Measurements from ENCODE around the gene DYNLT1.
"Not testable (repeated sequence)": the region's sequence is repeated elsewhere in the genome, so short reads cannot be mapped to it uniquely, and the experiment has no call there.

The DYNLT1 gene

DNA sequence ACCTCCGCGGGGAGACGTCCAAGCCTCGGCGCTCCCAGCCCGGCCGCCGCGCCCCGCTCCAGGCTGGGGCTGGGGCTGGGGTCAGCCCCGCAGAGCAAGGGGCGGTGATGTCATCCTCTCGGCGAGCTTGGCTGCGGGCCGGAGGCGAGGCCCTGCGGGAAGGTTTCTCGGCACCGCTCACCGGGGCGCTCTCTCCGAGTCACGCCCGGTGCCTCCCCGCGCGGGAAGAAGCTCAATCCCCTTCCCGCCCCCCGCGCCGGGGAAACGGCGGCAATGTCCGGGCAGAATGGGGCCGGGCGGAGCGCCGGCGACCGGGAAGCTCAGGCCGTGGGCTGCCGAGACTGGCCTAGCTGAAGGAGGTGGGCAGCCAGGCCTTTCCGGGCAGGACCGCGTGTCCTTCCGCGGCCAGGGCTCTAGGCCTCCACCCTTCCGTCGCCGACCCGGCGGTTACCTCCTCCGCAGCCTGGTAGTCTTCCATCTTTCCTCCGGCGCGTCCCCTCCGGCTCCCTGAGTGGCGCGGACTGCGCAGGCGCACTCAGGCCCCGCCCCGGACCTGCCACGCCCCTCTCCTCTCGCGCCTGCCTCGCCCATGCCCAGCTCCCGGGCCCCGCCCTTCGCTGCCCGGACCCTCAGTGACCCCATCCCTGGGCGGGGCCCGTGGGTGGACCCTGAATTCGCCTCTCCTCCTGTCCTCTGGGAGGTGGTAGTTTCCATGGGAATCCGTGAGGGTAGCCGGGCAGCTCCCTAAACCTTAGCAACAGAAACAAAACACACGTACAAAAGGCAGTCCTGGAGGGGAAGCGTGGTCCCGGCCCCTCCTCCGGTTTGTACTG is at the start of gene DYNLT1:
TSS of gene DYNLT1 (minus strand) at position 513 of the 833 bp plus-strand sequence. CDS start at position 478, 35 bp downstream.
- DNase-seq, result peak; percentile 98

DNA sequence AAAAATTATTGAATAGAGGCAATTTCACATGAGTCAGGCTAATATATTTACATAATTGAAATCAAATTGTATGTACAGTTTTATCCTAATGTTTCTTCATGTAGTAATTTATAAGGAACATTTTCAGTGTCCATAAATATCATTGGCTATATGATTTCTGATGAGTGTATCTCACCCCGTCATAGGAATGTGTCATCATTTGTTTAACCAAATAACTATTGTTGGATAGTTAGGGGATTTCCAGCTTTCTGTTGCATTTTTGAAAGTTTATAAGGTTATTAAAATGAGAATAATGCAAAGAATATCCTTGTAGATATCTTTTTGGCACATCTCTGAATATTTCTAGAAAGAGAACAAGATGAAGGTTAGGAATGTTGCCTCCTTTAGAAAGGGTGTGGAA is 44.3 kb upstream of the DYNLT1 start:
- DNase-seq, result no peak

DNA sequence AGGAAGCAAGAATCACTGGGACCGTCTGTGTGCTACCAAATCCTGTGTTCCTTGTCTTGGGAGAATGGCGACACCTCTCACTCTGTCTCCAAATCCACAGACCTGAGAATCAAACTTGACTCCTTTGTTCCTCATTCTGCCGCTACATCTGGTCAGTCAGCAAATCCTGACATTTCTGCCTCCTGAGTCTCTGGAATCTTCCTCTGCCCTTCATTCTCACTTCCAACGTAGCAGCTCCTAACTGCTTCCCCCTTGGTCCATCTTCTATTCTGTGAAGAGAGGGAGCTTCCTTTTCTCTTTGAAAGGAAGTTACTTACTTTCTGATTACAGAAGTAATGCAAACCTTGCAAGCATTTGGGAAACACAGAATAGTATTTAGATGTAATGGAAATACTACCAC is 43.0 kb upstream of the DYNLT1 start:
- no peak for DNase-seq

DNA sequence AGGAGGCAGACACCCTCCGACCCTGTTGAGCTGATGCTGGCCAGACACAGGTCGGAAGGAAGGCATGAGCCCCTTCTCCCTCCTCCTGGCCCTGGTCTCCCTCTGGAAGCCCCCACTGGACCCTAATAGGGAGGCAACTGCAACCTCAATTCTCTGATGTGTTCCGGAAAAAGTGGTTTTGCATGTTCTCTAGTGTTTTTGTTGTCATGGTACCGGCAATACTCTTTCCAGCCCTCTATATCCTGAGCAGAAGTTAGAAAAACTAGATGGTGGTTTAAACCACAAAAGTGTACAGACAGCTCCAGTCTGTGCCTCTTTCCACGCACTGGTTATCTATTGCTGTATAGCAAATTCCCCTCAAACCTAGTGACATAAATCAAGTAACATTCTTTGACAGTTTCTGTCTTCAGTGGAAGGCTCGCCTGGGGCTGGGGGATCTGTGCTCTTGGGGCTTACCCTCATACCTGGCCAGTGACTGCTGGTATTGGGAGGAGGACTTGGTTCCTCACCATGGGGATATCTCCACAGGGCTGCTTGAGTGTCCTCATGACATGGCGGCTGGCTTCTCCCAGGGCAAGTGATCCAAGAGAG is 42.3 kb upstream of the DYNLT1 start:
- no peak for DNase-seq

DNA sequence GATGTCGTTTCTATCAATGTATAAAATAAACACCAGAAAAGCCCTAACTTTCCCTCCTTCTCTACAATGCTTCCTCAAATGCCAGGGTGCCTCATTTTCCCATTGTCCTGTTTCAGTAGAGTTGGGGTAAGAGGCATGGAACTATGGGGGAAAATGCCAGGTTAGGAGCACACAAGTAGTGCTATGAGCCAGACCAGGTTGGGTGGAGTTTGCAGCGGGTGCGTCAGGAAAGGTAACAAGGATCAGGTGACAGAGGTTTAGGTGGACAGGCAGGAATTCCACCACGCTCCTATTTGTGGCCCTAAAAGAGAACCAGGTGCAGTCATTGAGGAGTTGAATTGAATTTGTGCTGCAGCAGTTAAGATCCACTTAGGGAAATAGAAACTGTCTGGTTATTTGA is 41.8 kb upstream of the DYNLT1 start:
- no peak for DNase-seq

DNA sequence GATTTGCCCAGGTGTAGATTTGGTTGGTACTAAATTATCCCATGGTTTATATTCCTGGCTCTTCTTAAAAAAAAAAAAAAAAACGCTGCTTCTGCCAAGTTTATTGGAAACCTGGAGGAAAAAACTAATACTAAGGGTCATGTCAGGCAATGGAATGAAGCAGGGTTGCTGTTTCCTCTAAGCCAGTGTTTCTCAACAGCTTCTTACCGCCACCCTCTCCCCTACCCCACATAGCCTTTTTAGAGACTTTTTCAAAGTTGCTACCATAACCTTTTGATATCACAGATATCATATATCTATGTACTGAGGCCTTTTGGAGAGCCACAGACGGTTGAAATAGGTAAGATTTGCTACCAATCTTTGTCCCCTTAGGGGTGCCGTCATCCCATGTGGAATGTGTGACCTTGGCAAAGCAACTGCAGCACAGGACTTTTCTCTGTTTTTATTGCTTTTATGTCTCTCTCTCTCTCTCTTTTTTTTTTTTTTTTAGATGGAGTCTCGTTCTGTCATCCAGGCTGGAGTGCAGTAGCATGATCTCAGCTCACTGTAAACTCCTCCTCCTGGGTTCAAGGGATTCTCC is 40.3 kb upstream of the DYNLT1 start:
- no peak for DNase-seq

DNA sequence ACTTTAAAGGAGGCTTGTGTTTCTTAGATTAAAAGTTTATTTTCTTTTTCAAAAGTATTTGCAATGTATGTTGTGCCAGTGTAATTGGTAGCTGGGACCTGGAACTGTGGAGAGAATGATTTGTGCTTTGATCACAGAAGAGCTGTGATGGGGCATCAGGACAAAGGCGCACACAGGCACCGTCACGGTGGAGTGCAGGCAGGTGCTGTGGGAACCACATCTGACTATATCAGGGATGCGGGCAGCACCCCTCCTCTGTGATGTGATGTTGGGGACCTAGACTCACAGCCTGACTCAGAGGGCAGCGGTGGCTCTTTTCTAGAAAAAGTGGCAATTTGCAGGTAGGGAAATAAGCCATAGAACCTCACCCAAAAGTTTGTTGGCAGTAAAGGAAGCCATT is 39.8 kb upstream of the DYNLT1 start:
- no peak for DNase-seq

DNA sequence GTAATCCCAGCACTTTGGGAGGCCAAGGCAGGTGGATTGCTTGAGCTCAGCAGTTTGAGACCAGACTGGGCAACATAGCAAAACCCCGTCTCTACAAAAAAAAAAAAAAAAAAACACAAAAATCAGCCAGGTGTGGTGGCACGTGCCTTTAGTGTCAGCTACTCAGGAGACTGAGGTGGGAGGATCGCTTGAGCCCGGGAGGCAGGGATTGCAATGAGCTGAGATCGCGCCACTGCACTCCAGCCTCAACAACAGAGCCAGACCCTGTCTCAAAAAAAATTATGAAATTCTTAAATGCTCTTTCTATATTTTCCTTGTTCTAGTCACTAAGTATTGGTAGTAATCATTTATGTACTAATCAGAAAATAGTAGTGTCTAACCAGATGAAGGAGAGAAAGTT is 35.9 kb upstream of the DYNLT1 start:
- no peak for DNase-seq

DNA sequence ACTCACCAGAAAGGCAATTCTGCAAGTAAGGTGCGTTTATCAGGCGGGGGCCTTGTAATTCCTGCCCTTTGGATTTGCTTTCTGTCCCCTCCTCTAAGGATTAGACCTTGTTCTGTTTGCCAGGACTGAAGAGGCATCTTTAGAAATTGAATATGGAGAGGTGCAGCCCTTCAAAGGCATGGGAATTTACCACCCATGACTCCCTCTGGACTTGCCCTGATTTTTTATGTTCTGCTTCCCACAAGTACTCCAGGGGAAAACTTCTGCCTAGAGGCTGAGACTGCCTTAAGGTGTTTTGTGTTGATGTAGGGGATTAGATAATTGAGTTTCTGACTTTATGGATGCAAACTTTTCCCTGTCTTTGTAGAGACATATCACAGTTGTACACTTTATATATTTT is 35.5 kb upstream of the DYNLT1 start:
- DNase-seq, result no peak

DNA sequence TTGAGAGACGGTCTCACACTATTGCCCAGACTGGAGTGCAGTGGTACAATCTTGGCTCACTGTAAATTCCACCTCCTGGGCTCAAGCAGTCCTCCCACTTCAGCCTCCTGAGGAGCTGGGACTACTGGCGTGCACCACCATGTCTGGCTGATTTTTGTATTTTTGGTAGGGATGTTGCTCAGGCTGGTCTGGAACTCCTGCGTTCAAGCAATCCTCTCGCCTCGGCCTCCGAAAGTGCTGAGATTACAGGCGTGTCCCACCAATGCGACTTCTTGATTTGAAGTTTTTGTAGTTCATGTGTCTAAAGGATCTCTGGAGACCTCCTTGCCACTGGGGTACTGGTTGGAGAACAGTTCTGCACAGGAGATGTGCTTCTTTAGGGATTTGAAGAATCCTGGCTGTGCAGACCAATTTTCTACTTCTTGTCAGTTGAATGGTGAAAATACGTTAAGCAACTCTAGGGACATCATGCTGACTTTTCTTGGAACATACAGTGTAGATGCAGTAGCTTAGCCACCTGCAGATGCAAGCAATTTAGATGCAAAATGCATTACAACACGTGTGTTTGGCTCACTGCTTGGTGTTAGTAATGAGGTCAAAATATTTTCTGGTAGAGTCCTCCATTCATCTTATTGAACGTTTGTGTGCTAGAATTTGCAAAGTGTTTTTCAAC is 33.5 kb upstream of the DYNLT1 start:
- DNase-seq, result no peak

DNA sequence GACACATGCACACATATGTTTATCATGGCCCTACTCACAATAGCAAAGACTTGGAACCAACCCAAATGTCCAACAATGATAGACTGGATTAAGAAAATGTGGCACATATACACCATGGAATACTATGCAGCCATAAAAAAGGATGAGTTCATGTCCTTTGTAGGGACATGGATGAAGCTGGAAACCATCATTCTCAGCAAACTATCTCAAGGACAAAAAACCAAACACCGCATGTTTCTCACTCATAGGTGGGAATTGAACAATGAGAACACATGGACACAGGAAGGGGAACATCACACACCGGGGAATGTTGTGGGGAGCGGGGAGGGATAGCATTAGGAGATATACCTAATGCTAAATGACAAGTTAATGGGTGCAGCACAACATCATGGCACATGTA is 32.6 kb upstream of the DYNLT1 start:
- not testable (repeated sequence) for DNase-seq

DNA sequence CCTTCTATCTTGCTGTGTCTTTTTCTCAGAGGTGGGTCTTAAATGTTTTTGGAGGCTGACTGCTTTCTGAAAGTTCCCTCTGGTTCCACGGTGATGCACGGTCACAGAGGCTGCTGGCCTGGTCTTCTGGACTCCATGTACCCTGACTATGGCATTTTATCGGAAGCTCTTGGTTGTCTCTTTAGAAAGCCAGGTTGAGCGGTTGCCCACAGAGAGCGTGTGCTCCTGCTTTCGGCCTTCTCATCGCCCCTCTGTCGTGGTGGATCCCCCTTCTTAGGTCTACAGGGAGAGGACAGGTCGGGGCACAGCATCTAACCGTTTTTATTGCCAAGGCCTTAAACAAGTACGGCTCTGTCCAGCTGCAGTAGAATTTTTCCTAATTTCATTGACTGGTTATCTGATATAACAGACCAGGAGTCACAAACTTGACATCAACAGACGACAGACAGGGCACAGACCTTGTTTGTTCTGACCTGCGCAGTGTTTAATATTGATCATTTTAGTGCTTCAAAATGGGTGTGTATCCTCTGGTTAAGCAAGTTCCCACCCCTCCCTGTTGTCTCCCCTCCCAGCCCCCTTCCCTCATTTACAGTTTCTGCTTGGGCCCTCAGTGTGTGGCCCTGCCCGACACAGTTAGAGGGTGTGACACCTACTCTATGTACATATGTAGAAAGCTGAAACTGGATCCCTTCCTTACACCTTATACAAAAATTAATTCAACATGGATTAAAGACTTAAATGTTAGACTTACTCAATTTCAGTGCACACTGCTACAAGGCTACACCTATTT is 30.0 kb upstream of the DYNLT1 start:
- no peak for DNase-seq

DNA sequence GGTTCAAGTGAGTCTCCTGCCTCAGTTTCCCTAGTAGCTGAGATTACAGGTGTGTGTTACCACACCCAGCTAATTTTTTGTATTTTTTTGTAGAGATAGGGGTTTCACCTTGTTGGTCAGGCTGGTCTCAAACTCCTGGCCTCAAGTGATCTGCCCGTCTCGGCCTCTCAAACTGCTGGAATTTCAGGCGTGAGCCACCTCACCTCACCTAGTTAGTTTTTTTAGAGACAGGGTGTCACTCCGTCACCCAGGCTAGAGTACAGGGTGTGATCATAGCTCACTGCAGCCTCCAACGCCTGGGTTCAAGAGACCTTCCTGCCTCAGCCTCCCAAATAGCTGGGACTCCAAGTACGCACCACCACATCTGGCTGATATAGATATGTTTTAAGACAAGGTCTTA is 28.2 kb upstream of the DYNLT1 start:
- no peak for DNase-seq

DNA sequence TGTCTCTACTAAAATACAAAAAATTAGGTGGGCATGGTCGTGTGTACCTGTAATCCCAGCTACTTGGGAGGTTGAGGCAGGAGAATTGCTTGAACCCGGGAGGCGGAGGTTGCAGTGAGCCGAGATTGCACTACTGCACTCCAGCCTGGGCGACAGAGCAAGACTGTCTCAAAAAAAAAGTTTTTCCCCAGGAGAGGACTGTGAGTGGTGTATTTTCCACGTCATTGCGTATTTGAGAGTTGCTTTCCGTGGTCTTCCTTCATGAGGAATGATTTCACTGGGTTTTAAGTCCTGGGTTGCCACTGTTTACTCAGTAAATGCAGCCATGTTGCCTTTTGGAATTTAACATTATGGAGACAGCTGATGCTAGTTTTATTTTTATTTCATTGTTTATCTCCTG is 27.6 kb upstream of the DYNLT1 start:
- not testable (repeated sequence) for DNase-seq

DNA sequence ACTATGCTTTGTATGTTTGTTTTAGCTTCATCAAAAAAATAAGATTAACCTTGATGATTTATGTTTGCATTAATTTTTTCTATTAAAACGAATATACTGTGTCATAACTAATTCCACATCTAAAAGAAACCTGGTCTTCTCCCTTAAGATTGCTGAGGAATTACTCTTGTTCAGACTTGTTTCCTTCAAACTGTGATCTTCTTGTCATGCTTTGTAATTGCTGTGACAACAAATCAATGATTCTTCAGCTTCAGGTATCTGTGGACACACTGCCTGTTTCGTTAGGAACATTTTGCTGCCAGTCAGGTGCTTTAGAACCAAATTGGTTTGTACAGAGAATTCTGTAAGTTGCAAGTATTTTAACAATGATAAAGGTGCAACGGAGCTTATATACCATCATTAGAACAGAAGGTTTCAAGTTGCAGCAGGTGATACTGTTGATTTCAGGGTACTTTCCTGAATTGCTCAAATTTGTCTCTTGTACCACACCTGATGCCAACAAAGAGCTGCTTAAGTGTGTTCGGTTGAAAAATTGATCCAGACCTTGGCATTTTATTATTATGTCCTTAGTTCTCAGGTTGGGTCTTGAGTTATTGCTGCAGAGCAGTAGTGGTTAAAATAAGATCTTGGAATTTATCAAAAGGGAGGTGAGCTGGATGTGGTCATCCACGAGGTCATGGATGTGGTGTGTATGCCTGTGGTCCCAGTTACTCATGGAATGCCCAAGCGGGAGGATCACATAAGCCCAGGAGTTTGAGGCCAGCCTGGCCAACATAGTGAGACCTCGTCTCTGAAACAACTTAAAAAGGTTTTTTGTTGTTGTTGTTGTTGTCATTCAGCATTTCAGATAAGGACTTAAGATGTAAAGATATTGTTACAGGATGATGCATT is 24.8 kb upstream of the DYNLT1 start:
- DNase-seq, result no peak

DNA sequence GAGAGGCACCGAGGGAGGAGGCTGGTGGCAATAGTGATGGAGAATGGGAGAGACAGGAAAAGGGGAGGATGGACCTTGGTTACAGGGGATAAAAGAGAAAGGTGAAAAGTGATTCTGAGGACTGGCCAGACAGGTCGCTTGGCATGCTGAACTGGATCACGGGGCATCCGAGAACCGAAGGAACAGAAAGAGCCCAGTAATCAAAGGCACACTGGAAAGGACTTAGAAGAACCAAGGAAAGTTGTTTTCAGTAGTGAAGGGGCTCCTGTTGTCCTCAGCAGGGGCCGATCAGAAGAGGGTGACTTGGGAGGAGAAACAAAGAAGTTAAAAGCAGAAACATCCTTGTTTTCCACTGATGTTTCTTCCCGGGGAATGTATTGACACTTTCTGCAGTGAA is 24.2 kb upstream of the DYNLT1 start:
- no peak for DNase-seq

DNA sequence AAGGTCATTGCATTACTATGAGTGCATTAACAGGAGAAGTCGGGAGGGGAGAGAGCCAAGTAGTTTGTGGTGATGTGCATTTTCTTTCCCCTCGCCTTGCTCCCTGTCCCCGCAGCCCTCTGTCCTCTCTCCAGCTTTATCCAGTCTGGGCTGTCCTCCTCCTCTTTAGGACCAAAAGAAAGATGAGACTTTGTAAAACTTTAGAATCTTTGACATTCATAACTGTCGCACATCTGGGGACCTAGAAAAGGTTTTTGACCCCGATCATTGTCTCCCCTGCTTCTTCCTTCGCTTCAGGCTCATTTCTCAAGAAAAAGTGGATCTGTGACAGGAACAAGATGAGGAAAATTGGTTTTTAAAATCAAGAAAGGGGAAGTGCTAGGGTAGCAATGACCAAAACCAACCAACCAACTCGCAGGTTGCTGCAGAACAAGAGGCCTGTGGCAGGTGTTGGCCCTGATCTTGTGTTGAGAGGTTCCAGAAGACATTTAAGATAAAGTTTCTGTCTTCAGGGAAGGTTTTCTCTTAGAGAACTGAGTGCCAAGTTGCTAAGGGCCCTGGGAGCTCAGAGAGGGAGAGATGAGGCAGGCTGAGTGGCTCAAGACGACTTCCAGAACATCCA is 22.9 kb upstream of the DYNLT1 start:
- no peak for DNase-seq

DNA sequence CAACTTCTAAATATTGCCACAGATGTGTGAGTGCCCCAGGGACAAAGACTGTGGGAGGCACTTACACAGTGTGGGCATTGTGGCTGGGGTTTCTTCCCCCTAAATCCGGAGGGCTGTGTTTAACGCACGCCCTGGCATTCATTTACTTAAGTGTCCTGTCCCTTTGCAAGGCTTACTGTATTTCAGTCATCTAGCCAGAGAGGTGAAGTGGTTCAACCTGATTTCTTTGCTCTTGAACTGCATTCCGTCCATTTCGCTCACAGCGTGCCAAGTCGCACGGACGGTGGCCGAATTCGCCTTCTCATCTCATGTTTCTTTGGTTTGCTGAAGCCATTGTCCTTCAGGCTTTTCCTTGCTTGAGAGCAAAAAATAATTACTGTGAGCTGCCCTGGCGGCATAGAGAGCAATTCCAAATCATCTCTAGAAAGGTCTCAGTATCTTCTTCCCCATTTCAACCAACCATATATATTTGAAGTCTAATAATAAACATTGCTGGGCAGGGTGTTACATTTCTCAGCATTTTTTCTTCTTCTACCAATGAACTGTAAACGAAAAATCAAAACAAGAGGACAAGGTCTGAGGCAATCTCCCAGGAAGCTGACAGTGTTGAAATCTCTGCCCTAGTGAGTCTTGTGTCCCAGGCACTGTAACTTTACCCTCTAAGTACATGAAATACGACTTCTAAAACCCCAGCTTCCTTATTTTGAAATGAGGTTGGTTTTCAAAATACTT is 22.3 kb upstream of the DYNLT1 start:
- no peak for DNase-seq

DNA sequence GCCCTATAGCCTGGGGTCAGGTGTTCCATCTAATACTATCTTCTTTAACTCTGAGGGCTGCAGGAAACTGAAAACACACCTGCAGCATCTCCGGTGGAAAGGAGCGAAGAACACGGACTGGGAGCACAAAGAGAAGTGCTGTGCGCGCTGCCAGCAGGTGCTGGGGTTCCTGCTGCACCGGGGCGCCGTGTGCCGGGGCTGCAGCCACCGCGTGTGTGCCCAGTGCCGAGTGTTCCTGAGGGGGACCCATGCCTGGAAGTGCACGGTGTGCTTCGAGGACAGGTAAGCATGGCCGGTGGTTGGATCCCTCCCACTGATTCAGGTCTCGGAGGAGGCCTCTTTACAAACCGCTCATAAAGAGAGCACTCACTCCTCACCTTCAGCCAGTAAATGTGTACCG is 20.8 kb upstream of the DYNLT1 start:
- no peak for DNase-seq

DNA sequence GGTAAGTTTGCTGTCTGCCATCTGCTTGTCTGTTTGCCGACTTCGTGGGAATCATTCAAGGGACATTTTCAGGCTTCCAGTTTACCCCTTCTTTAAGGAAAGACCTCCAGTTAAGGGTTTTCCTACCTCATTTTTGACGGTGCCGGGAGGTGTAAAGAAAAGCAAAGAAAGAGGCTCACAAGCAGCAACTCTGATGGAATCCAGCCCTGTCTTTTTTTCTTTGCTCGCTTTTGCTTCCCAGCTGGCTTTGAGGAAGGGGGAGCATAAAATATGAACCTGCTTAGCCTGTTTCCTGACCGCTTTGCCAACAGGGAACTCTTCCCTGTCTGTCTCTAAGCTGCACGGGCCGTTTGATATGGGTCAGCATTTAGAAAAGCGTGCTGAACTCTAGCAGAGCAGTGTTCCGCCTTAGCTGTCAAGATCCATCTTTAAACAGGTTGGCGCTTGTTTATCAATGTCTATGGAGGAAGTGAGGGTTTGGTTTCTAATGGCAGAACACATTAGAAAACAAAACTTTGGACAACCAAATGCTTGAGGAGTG is 19.2 kb upstream of the DYNLT1 start:
- peak; percentile 44 for DNase-seq
